ENCODE results near the gene BAZ2B. TPM values are rescaled to one million over a fixed set of nuclear protein-coding genes. Genes with fewer than 3 reads are reported as not detected.

BAZ2B gene
- total RNA-seq, 2 experiments from 2014 or later, result 7.4 to 8.5 TPM

DNA sequence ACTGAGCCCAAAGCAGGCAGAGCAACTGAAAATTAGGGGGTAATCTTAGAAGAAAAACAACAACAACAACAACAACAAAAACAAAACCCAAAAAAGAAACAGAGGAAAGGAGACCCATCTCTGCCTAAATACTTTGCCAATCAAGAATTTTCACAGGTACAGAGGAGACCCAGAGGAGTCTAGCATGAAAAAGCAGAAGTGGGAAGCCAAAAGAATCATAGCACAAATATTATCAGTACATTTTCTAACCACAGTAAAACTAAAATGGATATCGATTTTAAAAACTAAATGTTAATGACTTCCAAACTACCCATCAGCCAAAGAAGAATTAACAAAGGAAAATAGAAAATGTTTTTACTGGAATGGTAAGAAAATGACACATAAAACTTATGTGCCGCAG is 148.1 kb downstream of the BAZ2B start:
- H3K36me3 Mint-ChIP-seq (ENCODE audit: low read depth), result peaks cover 6% of the 10 kb centered on the region
- DNase-seq, result no peak
- CTCF ChIA-PET, result no interaction called here

DNA sequence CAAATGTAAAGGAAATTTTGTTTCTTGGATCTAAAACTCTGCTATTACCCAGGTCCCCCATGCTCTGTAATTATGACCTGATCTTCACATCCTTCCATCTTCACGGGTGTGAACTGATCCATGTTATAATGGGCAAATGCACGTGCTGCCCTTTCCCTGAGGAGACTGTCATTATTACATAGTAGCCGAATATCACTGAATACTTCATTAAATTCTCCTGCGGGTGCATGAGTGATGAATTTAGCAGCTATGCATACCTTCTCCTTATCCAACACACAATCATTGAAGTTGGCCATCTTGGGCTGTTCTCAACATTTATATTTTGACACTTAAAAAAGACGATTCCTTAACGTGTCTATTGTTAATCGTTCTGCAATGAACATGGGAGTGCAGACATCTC is 153.4 kb downstream of the BAZ2B start:
- CTCF ChIA-PET, result no interaction called here
- peaks cover 3% of the 10 kb centered on the region for H3K36me3 Mint-ChIP-seq (ENCODE audit: low read depth)
- POLR2A ChIA-PET, result no interaction called here
- H3K4me1 Mint-ChIP-seq (ENCODE audit: low read depth), result peaks cover under 1% of the 10 kb centered on the region
- ATAC-seq (no peak), DNase-seq (no peak)
- no peaks in the 10 kb centered on the region for H3K27me3 Mint-ChIP-seq (ENCODE audit: low read depth)
- H3K27ac Mint-ChIP-seq, result no peak overlapping the region
- peaks cover 1% of the 10 kb centered on the region for H3K9me3 Mint-ChIP-seq (ENCODE audit: insufficient read depth)
- H3K4me3 Mint-ChIP-seq, result no peak overlapping the region

More for the DNA sequence above, 148.1 kb downstream of the BAZ2B start:
- H3K27me3 Mint-ChIP-seq (ENCODE audit: low read depth), result no peaks in the 10 kb centered on the region
- POLR2A ChIA-PET, result no interaction called here
- ATAC-seq, result no peak
- H3K4me3 Mint-ChIP-seq, result no peak overlapping the region
- H3K9me3 Mint-ChIP-seq (ENCODE audit: insufficient read depth), result peaks cover 8% of the 10 kb centered on the region
- no peaks in the 10 kb centered on the region for H3K4me1 Mint-ChIP-seq (ENCODE audit: low read depth)
- no peak overlapping the region for H3K27ac Mint-ChIP-seq

DNA sequence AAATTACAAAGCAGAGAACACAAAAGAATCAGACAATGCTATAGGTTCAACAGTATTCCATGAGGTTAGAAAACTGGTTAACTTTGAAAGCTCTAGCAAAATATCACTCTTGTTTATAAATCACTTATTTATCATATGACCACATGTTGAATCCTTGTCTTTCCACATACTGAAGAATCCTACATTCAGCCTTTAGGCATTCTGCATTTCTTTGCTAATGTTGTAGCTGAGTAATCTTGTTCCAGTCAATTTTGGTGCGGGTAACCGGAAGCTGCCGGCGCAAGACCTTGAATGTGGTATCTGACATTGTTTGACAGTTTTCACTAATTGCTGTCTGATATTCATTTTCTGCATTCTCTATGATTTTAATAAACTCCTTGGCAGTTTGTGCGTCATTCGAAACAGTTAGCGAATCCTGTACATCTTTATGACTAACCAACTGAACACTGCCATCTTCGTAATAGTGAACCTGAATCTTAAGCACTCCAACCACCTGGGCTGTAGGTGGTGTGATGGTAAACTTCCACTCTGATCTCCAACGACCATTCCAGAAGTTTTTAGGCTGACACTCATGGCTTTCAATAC is 154.1 kb downstream of the BAZ2B start:
- Mint-ChIP-seq H3K4me3 (no peak overlapping the region), H3K4me1 (ENCODE audit: low read depth) (peaks cover 7% of the 10 kb centered on the region), H3K27ac (no peak overlapping the region), H3K9me3 (ENCODE audit: insufficient read depth) (no peaks in the 10 kb centered on the region), H3K36me3 (ENCODE audit: low read depth) (peaks cover 6% of the 10 kb centered on the region), H3K27me3 (ENCODE audit: low read depth) (no peaks in the 10 kb centered on the region)
- CTCF ChIA-PET, result no interaction called here
- POLR2A ChIA-PET, result no interaction called here
- ATAC-seq (no peak), DNase-seq (no peak)

DNA sequence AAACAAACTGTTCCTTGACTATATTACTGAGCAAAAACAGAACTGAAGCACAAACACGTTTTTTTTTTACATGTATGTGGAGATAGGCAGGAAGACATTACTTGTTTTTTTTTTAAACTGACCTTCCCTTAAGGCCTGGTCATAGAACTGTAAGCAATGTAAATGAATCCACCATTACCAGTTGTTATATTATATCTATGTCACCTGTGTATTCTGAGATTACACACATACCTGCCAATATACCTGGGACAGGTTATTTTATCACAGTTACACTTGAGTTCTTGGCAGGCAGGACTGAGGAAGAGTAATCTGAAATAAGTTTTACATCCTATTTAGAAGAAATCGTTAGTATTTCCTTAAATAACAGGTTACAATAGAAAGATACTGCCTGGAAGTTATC is 155.3 kb downstream of the BAZ2B start:
- H3K4me1 Mint-ChIP-seq (ENCODE audit: low read depth), result peaks cover 17% of the 10 kb centered on the region

DNA sequence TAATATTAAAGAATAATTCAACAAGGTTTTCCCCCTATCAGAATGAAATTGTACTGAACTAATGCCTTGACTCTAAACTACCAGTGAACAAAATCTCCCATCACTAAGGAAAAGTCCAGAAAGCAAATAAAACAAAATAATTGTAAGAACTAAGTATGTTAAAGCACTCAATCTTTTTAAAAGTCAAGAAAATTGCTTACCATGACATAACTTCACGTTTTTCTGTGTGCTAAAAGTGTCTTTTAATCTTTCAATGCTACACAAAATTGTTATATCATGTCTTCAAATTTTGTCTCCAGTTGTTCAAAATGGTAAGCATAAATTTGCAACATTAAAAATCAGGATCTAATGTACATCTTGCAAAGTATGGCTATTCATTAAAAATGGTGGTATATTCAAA is 156.1 kb downstream of the BAZ2B start:
- CTCF ChIA-PET, result no interaction called here
- no peak overlapping the region for H3K27ac Mint-ChIP-seq

More for the DNA sequence above, 155.3 kb downstream of the BAZ2B start:
- DNase-seq (no peak), ATAC-seq (no peak)
- Mint-ChIP-seq H3K4me3 (no peak overlapping the region), H3K36me3 (ENCODE audit: low read depth) (peaks cover 8% of the 10 kb centered on the region), H3K27me3 (ENCODE audit: low read depth) (no peaks in the 10 kb centered on the region), H3K27ac (no peak overlapping the region), H3K9me3 (ENCODE audit: insufficient read depth) (no peaks in the 10 kb centered on the region)
- CTCF ChIA-PET, result interaction anchor here (0.6 kb wide), 1 partner anchor 254 kb away, joined by 3 read pairs; no protein-coding TSS in a partner anchor
- POLR2A ChIA-PET, result interaction anchor here (0.6 kb wide), 1 partner anchor 138 kb away, joined by 3 read pairs; no protein-coding TSS in a partner anchor

DNA sequence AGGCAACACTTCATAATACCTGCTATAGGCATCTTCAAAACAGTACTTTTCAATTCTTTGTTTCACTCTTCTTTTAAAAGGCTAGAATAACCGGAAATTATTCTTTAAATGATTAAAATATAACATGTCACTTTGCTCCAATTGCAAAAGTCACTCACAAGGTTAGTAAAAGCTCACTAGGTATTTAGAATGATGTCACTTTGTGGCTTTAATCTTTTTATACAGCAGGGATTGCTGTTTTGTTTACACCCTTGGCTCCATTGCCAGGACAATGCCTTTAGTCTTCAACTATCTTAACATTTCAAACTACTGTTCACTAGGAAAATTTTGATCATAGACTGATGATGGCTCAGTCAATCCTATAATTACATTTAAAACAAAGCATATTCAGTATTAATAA is 157.1 kb downstream of the BAZ2B start:
- Mint-ChIP-seq H3K27ac (no peak overlapping the region), H3K9me3 (ENCODE audit: insufficient read depth) (no peaks in the 10 kb centered on the region), H3K4me1 (ENCODE audit: low read depth) (peaks cover 23% of the 10 kb centered on the region), H3K4me3 (no peak overlapping the region), H3K36me3 (ENCODE audit: low read depth) (peaks cover 4% of the 10 kb centered on the region), H3K27me3 (ENCODE audit: low read depth) (no peaks in the 10 kb centered on the region)
- CTCF ChIA-PET, result no interaction called here
- DNase-seq, result no peak
- POLR2A ChIA-PET, result no interaction called here
- ATAC-seq, result no peak

More for the DNA sequence above, 156.1 kb downstream of the BAZ2B start:
- no peak for DNase-seq
- Mint-ChIP-seq H3K4me1 (ENCODE audit: low read depth) (peaks cover 20% of the 10 kb centered on the region), H3K4me3 (no peak overlapping the region), H3K9me3 (ENCODE audit: insufficient read depth) (no peaks in the 10 kb centered on the region), H3K27me3 (ENCODE audit: low read depth) (no peaks in the 10 kb centered on the region), H3K36me3 (ENCODE audit: low read depth) (peaks cover 8% of the 10 kb centered on the region)
- POLR2A ChIA-PET, result no interaction called here
- ATAC-seq, result no peak

DNA sequence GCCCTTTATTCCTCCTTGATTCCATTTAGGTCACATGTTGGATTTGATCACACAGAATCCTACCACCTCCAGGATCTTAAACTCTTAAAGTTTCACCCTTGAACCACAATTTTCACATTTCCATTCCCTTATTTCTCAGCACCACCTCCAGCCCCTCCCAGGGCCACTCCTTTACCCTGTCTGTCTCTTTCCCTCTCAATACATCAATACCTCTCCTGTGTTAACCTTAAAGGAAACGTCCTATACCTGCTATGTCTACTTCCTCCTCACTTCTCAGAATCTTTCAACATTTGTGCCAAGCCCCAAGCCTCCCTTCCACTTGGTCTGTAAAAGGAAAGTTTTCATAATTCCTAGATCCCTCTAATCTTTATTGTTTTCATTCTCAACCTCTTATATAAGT is 158.8 kb downstream of the BAZ2B start:
- Mint-ChIP-seq H3K36me3 (ENCODE audit: low read depth) (peaks cover 4% of the 10 kb centered on the region), H3K9me3 (ENCODE audit: insufficient read depth) (no peaks in the 10 kb centered on the region), H3K4me3 (no peak overlapping the region), H3K4me1 (ENCODE audit: low read depth) (peaks cover 26% of the 10 kb centered on the region), H3K27me3 (ENCODE audit: low read depth) (no peaks in the 10 kb centered on the region), H3K27ac (peak overlapping the region; percentile 60)
- CTCF ChIA-PET, result no interaction called here
- POLR2A ChIA-PET, result no interaction called here
- ATAC-seq (no peak), DNase-seq (no peak)

DNA sequence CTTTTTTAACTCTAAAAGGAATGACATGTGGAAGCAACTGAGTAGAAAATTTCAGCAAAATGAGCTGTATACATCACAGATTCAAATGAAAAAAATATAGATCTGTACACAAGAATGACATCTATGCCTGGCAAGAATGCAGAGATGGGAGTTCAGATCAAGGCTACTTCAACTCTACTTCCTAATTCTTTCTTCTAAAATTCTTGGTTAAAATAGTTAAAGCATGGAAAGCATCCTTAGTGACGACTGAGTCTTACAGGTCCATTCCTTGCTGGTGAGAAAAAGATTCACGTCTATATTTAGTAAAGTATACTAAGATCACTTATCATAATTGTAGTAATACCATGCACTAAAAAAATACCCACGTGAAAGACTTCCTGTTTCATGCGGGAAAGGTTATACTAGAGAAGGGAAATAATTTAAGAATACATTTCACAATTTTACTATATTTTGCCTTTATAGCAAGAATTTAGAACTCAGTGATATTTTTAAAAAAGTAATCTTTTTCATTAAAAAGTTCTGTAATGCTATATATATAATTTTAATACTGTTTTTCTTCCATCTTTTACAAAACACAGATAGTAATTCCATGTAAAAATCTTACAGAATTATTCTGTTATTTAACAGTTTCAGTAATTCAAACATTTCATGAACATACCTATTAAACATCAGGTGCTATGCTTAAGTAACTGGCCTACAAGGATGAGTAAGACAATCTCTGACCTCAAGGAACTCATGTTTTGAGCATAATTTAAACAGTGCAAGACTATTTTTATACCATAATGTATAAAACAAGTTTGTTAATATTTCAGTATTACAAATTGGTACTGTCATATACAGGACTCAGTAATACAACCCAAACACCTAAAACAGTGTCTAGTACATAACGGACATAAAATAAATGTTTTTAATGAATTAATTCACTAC is 159.6 kb downstream of the BAZ2B start:
- POLR2A ChIA-PET, result interaction anchor here (1.0 kb wide), 1 partner anchor 255 kb away, joined by 3 read pairs; the partner anchor contains the start of gene MARCHF7
- Mint-ChIP-seq H3K9me3 (ENCODE audit: insufficient read depth) (no peaks in the 10 kb centered on the region), H3K27ac (no peak overlapping the region), H3K27me3 (ENCODE audit: low read depth) (no peaks in the 10 kb centered on the region), H3K4me1 (ENCODE audit: low read depth) (peaks cover 26% of the 10 kb centered on the region), H3K4me3 (no peak overlapping the region), H3K36me3 (ENCODE audit: low read depth) (peaks cover 4% of the 10 kb centered on the region)
- peak; percentile 34 for ATAC-seq
- CTCF ChIA-PET, result interaction anchor here (0.9 to 2.3 kb wide), 2 partner anchors 11 to 255 kb away, joined by 3 to 9 read pairs; no protein-coding TSS in a partner anchor
- DNase-seq, result no peak

DNA sequence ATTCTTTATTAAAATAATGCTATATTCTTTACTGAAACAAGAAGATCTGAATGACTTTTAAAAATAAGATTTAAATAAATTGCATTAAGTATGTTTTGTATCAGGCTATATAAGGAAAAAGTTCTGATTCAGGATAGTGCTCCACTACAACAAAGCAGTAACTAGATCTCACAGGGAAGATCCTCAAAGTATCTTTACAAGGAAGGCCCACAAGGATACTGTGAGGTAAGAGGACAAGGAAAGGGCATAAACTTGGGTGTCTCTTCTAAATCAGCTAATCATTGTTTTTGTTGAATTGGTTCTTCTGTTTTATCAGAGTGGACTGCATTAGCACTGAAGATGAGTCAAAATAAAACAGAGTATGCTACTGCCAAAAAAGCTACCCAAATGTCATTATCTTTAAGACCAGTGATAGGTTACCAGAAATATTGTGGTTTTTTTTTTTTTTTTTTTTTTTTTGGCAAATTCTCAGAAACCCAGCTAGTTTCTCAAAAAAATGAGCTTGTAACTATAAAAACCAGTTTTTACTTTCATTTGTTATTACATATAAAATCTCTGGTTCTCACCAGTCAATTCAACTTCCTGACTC is 160.9 kb downstream of the BAZ2B start:
- ATAC-seq, result peak; percentile 61
- Mint-ChIP-seq H3K9me3 (ENCODE audit: insufficient read depth) (no peaks in the 10 kb centered on the region), H3K27ac (peak overlapping the region; percentile 31), H3K27me3 (ENCODE audit: low read depth) (no peaks in the 10 kb centered on the region), H3K36me3 (ENCODE audit: low read depth) (peaks cover 4% of the 10 kb centered on the region), H3K4me1 (ENCODE audit: low read depth) (peaks cover 26% of the 10 kb centered on the region), H3K4me3 (no peak overlapping the region)
- DNase-seq, result no peak
- POLR2A ChIA-PET, result no interaction called here
- CTCF ChIA-PET, result interaction anchor here (0.6 to 2.3 kb wide), 4 partner anchors 10 to 256 kb away, joined by 3 to 9 read pairs (median 3); no protein-coding TSS in a partner anchor

DNA sequence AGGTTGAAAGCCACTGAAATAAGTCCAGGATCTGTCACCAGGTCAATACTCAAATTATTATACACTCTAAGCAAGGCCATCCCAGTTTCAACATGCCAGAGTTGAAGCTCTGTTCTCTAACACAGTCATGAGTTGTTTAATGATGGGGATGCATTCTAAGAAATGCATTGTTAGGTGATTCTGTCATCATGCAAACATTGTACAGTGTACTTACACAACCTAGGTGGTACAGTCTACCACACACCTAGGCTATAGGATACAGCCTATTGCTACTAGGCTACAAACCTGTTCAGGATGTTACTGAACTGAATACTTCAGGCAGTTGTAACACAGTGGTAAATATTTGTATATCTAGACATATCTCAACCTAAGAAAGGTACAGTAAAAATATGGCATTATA is 162.2 kb downstream of the BAZ2B start:
- Mint-ChIP-seq H3K9me3 (ENCODE audit: insufficient read depth) (no peaks in the 10 kb centered on the region), H3K4me3 (no peak overlapping the region), H3K27me3 (ENCODE audit: low read depth) (no peaks in the 10 kb centered on the region), H3K36me3 (ENCODE audit: low read depth) (peaks cover 4% of the 10 kb centered on the region), H3K4me1 (ENCODE audit: low read depth) (peaks cover 26% of the 10 kb centered on the region), H3K27ac (no peak overlapping the region)
- ChIA-PET CTCF (no interaction called here), POLR2A (no interaction called here)
- no peak for DNase-seq
- no peak for ATAC-seq

DNA sequence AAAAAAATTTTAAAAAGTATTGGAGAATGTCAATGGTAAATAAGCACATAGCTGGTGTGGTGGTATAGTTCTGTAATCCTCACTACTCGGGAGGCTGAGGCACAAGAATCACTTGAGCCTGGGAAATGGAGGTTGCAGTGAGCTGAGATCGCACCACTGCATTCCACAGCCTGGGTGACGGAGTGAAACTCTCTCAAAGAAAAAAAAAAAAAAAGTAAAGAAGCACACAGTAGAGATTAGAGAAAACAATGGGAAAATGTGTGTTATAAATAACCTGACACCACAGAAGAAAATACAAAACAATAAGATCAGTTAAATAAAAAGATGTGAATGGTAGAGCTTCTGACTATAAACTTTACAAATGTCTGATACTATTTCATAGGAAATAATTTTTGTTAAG is 166.2 kb downstream of the BAZ2B start:
- ATAC-seq (no peak), DNase-seq (no peak)
- no peaks in the 10 kb centered on the region for H3K9me3 Mint-ChIP-seq (ENCODE audit: insufficient read depth)
- peaks cover 5% of the 10 kb centered on the region for H3K36me3 Mint-ChIP-seq (ENCODE audit: low read depth)
- no peak overlapping the region for H3K4me3 Mint-ChIP-seq
- CTCF ChIA-PET, result no interaction called here
- POLR2A ChIA-PET, result no interaction called here
- peaks cover 15% of the 10 kb centered on the region for H3K4me1 Mint-ChIP-seq (ENCODE audit: low read depth)
- no peaks in the 10 kb centered on the region for H3K27me3 Mint-ChIP-seq (ENCODE audit: low read depth)
- H3K27ac Mint-ChIP-seq, result no peak overlapping the region

DNA sequence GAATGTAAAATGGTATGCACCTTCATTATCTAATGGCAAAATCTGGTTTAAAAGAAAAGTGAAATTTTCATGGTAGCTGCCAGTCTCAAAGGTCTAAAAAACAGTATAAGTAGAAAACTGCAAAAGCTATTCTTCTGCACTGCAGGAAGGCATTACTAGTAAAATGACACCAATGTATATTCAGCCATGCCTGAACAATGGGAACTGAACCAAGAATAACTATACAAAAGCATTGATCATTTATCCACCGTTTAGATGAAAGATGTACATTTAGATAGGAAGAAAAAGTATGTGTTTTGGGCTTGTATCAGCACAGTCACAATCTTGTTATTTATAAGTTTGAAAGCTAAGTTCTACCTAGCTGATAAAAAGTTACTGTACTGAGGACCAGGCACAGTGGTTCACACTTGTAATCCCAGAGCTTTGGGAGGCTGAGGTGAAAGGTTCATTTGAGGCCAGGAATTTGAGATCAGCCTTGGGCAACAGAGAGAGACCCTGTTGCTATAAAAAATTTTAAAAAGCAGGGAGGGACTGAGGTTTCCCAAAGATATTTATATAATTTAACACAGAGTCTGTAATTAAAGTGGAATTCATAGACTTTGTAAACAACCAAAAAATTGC is 166.7 kb downstream of the BAZ2B start:
- ChIA-PET CTCF (no interaction called here), POLR2A (no interaction called here)
- DNase-seq (no peak), ATAC-seq (no peak)
- Mint-ChIP-seq H3K27ac (no peak overlapping the region), H3K4me3 (no peak overlapping the region), H3K4me1 (ENCODE audit: low read depth) (peaks cover 20% of the 10 kb centered on the region), H3K27me3 (ENCODE audit: low read depth) (no peaks in the 10 kb centered on the region), H3K36me3 (ENCODE audit: low read depth) (peaks cover 5% of the 10 kb centered on the region), H3K9me3 (ENCODE audit: insufficient read depth) (no peaks in the 10 kb centered on the region)
